Lower lobe of right lung (tissue), 2 donors: ENCODE results near the gene TSEN34. TPM values are rescaled to one million over a fixed set of nuclear protein-coding genes. Genes with fewer than 3 reads are reported as not detected.
"Not testable (repeated sequence)": the region's sequence is repeated elsewhere in the genome, so short reads cannot be mapped to it uniquely, and the experiment has no call there.

ENCODE experiments used
- ATAC-seq, 2 donors: fragments of 200-7000 bp; cut with Tn5 transposase; one replicate each; pipeline ENCODE4 v1.9.1; 2020 to 2022; ENCODE audit warnings: mild to moderate bottlenecking in 2 of 2, moderate library complexity in 2 of 2
- DNase-seq: peaks from one replicate; pipeline ENCODE4 v3.0.0-alpha.2; 2020
- H3K27ac ChIP-seq: fragments of 200-600 bp; one replicate; pipeline ENCODE4 v1.8.0; 2022
- H3K27me3 ChIP-seq: fragments of 200-600 bp; one replicate; pipeline ENCODE4 v1.8.0; 2022; ENCODE audit warnings: low read depth
- H3K36me3 ChIP-seq: fragments of 200-600 bp; one replicate; pipeline ENCODE4 v1.8.0; 2022; ENCODE audit warnings: mild to moderate bottlenecking
- H3K4me1 ChIP-seq: fragments of 200-600 bp; one replicate; pipeline ENCODE4 v1.8.0; 2022
- H3K4me3 ChIP-seq: fragments of 200-600 bp; one replicate; pipeline ENCODE4 v1.8.0; 2022; ENCODE audit warnings: mild to moderate bottlenecking
- H3K9me3 ChIP-seq: fragments of 200-600 bp; one replicate; pipeline ENCODE4 v1.8.0; 2022
- intact Hi-C: fragments of 100-400 bp; cut with DNase I; formaldehyde crosslinking; loops from one replicate; pipeline ENCODE4 v1.11.0; 2022
- total RNA-seq: library from RNA; stranded (reverse); fragmentation: NEBNext Ultra II Directional; extraction: Animal tissue kit (Norgen Biotek cat#: 25700); gene quantifications from one replicate; pipeline ENCODE4 v1.2.1, GENCODE V29; 2021
- TF ChIP-seq, protein P1 (sequence below): fragments of 200-600 bp; IDR thresholded peaks from one replicate; pipeline ENCODE4 v1.8.0; 2022; ENCODE audit warnings: antibody characterized with exemption, mild to moderate bottlenecking
- donor health status: DM: no; HTN: yes; CAD: no; lungs with severe emphysema.

The TSEN34 gene
- total RNA-seq, 1 donor from 2014 or later = 33.8 TPM

DNA sequence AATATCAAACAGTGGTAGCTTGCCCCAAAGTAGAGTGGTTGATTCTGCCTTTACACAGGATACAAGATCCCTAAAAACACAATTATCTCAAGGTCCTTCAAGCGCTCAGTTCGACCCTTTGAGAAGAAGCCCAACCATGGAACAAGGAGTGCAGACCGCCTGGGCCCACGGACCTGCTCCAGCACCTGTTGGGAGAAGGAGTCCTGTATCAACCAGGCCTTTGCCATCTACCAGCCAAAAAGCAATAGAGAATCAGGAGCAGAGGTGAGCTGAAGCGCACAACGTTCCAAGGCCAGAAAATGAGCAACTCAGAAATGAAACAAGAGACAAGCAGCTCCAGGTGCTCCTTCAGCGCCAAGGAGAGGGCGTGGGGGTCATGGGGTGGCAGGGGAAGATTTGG, 38.0 kb downstream of the TSEN34 start:
- Histone ChIP-seq H3K36me3 (no peaks in the 10 kb centered on the region), H3K9me3 (no peaks in the 10 kb centered on the region), H3K27ac (no peak overlapping the region), H3K27me3 (no peaks in the 10 kb centered on the region), H3K4me3 (no peak overlapping the region), H3K4me1 (no peaks in the 10 kb centered on the region)
- DNase-seq = no peak
- TF ChIP-seq, protein P1, sequence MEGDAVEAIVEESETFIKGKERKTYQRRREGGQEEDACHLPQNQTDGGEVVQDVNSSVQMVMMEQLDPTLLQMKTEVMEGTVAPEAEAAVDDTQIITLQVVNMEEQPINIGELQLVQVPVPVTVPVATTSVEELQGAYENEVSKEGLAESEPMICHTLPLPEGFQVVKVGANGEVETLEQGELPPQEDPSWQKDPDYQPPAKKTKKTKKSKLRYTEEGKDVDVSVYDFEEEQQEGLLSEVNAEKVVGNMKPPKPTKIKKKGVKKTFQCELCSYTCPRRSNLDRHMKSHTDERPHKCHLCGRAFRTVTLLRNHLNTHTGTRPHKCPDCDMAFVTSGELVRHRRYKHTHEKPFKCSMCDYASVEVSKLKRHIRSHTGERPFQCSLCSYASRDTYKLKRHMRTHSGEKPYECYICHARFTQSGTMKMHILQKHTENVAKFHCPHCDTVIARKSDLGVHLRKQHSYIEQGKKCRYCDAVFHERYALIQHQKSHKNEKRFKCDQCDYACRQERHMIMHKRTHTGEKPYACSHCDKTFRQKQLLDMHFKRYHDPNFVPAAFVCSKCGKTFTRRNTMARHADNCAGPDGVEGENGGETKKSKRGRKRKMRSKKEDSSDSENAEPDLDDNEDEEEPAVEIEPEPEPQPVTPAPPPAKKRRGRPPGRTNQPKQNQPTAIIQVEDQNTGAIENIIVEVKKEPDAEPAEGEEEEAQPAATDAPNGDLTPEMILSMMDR = no peak
- no peak for ATAC-seq
- intact Hi-C loops = no loop called here

DNA sequence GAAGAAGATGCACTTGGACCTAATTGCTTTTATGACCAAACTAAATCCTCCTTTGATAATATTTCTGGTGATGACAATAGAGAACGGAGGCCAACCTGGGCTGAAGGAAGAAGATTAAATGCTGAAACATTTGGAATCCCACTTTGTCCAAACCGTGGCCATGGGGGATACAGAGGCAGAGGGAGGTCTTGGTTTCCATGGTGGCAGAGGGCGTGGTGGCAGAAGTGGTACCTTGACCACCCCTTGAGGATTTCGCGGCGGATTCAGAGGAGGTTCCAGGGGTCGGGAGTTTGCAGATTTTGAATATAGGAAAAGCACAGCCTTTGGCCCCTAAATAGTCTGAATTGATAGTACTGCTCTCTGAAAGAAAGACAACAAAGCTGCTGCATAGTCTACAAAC, 38.9 kb downstream of the TSEN34 start:
- intact Hi-C loops = loop anchor here (5.0 kb wide), 1 partner anchor 63 kb away; no protein-coding TSS in a partner anchor

DNA sequence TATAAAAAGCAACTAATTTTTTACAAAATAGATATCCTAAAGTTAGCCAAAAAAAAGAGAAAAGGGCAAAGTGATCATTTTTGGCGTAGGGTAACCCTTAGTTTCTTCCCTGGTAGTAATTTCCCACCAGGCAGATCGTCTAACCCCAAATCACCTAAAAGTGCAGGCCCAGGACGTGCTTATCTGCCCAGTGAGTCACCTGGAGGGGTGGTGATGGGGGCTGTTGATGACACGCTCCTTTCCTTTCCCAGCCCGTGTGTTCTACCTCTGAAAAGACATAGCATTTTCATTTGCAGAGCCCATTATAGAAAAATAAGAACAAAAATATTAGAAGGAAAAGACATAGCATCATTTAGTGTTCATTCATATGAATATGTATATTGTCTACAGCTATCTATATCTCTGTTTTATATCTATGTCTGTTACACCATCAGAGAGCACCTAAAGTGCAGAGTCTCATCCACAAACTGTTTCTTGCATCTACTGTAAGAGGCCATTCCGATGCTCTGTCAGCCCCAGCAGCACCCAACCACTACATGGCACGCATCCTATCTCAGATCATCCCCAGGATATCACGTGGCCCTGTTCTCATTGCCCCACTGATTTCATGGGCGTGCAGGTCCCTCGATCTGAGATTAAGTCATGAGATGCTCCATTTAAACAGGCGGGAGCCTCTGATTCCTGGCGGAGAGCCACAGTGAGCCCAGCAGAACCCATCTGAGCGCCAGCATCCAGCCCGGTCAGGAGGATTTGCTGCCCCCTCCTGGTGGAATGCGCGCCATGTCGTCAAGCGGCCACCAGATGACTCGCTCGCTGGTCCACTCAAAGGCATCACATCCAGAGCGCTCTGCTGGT, 40.2 kb downstream of the TSEN34 start:
- intact Hi-C loops = loop anchor here (5.0 kb wide), 1 partner anchor 64 kb away; no protein-coding TSS in a partner anchor
- Histone ChIP-seq H3K4me1 (no peaks in the 10 kb centered on the region), H3K9me3 (no peaks in the 10 kb centered on the region), H3K27ac (no peak overlapping the region), H3K27me3 (no peaks in the 10 kb centered on the region), H3K4me3 (no peak overlapping the region), H3K36me3 (no peaks in the 10 kb centered on the region)
- DNase-seq (peak; percentile 92), ATAC-seq (peak; percentile 97)
- TF ChIP-seq, protein P1 = peak; percentile 95

More for the DNA sequence above, 38.9 kb downstream of the TSEN34 start:
- no peak overlapping the region for H3K27ac ChIP-seq
- H3K36me3 ChIP-seq = no peaks in the 10 kb centered on the region
- no peak for ATAC-seq
- no peaks in the 10 kb centered on the region for H3K27me3 ChIP-seq
- no peaks in the 10 kb centered on the region for H3K4me1 ChIP-seq
- H3K4me3 ChIP-seq = no peak overlapping the region
- TF ChIP-seq, protein P1 = no peak
- DNase-seq = no peak
- H3K9me3 ChIP-seq = no peaks in the 10 kb centered on the region

DNA sequence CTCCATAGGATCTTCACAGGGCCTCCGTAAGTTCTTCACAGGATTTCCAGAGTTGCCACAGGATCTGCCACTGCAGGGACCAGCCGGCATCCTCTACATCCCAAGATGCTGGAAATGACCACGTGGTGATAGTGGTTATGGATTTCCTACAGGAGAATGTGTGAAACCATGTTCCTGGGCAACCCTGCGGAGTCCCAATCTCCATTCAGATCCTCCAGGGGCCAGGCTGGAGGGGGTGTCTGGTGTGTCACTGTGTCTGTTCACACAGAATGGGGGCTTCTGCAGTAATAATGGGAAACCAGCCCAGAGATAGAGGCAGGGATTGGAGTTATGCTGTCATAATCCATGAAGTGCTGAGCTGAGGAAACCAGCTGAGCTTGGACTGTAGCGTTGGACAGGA, 42.8 kb downstream of the TSEN34 start:
- Histone ChIP-seq H3K27me3 (no peaks in the 10 kb centered on the region), H3K36me3 (no peaks in the 10 kb centered on the region), H3K27ac (no peak overlapping the region), H3K9me3 (no peaks in the 10 kb centered on the region), H3K4me1 (no peaks in the 10 kb centered on the region), H3K4me3 (no peak overlapping the region)
- DNase-seq = no peak
- intact Hi-C loops = loop anchor here (5.0 kb wide), 1 partner anchor 67 kb away; no protein-coding TSS in a partner anchor
- ATAC-seq = no peak
- TF ChIP-seq, protein P1 = no peak

DNA sequence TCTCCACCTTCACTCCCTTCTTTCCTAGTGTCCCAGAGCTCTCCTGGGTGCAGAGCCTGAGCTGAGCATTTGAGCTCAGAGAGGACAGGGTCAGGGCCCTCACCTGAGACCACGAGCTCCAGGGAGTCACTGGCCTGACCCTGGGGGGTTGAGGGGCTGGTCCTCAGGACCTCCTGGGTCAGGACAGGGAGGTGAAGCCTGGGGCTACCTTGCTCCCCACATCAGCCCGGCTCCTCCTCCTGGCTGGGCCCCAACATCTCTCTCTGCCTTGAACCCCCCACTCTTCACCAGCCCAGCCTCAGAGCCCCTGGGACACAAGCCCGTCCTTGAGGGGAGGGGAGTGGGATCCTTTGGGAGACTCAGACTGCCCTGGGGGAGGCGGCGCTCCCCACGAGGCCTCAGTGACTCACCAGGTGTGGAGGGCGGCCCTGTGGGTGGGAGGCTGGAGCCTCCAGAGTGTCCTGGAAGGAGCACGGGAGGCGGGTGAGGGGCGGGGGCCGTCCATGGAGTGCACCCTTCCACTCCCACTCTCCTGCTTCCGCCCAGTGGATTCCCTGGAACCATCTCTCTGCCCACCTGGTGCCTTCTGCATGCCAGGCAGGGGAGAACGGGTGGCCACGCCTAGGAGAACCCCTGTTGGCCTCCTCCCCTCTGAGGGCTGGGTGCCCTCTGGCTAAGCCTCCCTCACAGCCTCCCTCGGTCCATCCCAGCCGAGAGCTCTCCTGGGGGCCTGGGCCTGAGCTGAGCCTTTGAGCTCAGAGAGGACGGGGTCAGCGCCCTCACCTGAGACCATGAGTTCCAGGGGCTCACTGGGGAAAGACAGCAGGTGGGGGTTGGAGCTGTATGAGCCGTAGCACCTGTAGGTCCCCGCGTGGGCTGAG, 48.6 kb downstream of the TSEN34 start:
- intact Hi-C loops, H3K27me3 ChIP-seq, H3K27ac ChIP-seq, H3K9me3 ChIP-seq, H3K4me1 ChIP-seq, H3K36me3 ChIP-seq, DNase-seq, H3K4me3 ChIP-seq: not testable (repeated sequence)
- ATAC-seq = peak; percentile 44 to 62

DNA sequence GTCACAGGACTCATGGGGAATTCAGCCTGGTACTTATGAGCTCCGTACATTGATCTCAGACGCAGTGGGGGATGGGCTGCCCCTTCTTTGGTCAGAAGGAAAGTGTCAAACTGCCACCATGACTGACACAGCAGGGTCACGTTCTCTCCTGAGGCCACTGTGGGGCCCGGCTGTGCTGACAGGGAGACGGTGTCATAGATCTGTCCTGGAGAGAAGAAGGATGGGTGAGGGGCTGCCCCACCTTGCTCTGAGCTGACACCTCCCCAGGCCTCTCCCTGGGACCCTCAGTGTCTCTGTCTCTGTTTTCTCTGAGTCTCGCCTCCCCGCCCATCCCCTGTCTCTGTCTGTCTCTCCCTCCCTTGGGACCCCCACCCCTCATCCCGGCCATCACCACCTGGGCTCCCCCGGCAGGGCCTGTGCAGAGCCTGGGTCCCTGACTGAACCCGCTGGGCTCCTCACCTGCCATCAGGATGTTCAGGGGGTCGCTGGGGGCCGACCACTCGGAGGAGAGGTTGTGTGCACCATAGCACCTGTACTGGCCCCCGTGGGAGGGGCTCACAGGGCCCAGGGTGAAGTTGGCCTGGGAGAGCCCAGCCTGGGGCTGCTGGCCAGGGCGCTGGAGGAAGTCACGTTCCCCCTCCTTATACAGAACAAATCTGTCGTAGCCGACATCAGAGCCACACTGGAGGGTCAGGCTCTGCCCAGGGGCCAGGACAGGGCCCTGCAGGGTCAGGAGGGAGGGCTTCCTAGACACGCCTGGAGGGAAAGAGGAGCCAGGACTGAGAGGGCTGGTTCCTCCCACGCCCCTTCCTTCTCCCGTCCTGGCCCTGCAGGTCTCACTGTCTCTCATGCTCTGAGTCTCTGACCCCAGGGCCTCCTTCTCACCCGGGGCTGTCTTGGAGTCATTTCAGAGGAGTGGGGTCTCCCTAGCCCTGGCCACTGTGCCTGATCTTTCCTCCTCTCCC, 49.5 kb downstream of the TSEN34 start:
- H3K36me3 ChIP-seq, H3K4me1 ChIP-seq, H3K9me3 ChIP-seq, H3K4me3 ChIP-seq, H3K27ac ChIP-seq, DNase-seq, H3K27me3 ChIP-seq, intact Hi-C loops, ATAC-seq: not testable (repeated sequence)

DNA sequence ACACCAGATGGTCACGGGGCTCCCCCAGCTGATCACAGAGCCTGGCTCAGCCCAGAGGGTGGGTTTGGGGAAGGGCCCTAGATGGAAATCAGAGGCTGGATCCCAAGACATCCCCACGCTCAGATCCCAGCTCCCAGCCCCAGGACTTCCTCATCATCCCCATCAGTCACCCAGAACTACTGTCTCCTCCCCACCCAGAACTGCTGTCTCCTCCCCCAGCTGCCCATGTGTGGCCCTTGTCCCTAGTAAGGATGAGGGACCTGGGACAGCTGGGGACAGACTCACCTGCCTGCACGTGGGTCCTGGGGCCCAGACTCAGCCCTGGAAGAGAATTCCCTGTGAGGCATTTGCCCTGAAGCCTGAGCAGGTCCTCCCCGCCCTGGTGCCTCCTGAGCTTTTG, 51.1 kb downstream of the TSEN34 start:
- ATAC-seq, DNase-seq, H3K9me3 ChIP-seq, intact Hi-C loops, H3K27ac ChIP-seq, H3K4me1 ChIP-seq, H3K4me3 ChIP-seq, H3K27me3 ChIP-seq, H3K36me3 ChIP-seq: not testable (repeated sequence)

DNA sequence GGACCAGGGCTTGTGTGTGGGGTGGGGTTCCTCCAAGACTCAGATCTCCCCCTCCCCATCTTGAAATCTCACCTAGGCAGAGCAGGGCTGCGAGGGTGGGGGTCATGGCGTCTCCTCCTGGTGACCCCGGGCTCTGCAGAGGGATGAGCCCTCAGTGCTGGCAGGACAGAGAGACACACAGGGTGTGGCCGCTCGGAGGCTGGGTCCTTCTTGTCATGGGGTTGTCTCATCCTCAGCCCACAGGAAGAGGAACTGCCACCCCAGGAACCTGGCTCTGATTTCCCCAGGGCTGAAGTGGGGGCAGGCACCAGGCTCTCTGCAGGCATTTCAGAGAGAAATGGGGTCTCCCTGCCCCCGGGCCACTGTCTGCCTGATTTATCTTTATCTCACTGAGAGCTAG, 51.5 kb downstream of the TSEN34 start, which contains the start of gene LILRA6:
TSS of gene LILRA6 (minus strand) at position 145 of the 400 bp plus-strand sequence.
- peak; percentile 81 to 82 for ATAC-seq
- H3K27me3 ChIP-seq, H3K36me3 ChIP-seq, H3K9me3 ChIP-seq, H3K27ac ChIP-seq, intact Hi-C loops, H3K4me3 ChIP-seq, H3K4me1 ChIP-seq: not testable (repeated sequence)
- DNase-seq = peak; percentile 74
